SIG-M5 (cell line): Measurements from ENCODE around the gene BANP.
"Not testable (repeated sequence)": the region's sequence is repeated elsewhere in the genome, so short reads cannot be mapped to it uniquely, and the experiment has no call there.

Experiments used
- DNase-seq: peaks from one replicate; lab custom pipeline; 2025; lab: John Stamatoyannopoulos, UW

Gene BANP

GRCh38 chr16:88087517-88087877, 136.3 kb downstream of the BANP start:
- DNase-seq = no peak

- DNase-seq = no peak
Observed at GRCh38 chr16:88088161-88088581, 136.9 kb downstream of the BANP start.

GRCh38 chr16:88088611-88089010, 137.4 kb downstream of the BANP start:
- not testable (repeated sequence) for DNase-seq

GRCh38 chr16:88089071-88089470, 137.8 kb downstream of the BANP start:
- DNase-seq = not testable (repeated sequence)

GRCh38 chr16:88089632-88090376, 138.6 kb downstream of the BANP start:
- not testable (repeated sequence) for DNase-seq

GRCh38 chr16:88090377-88091175, 139.3 kb downstream of the BANP start:
- DNase-seq = not testable (repeated sequence)

GRCh38 chr16:88091221-88091971, 140.2 kb downstream of the BANP start:
- not testable (repeated sequence) for DNase-seq

- not testable (repeated sequence) for DNase-seq
Observed at GRCh38 chr16:88091972-88092302, 140.7 kb downstream of the BANP start.

- not testable (repeated sequence) for DNase-seq
Observed at GRCh38 chr16:88092791-88093555, 141.7 kb downstream of the BANP start.

- DNase-seq = not testable (repeated sequence)
Observed at GRCh38 chr16:88093556-88094252, 142.5 kb downstream of the BANP start.

- DNase-seq = not testable (repeated sequence)
Observed at GRCh38 chr16:88094253-88094575, 143.0 kb downstream of the BANP start.

GRCh38 chr16:88094900-88095299, 143.7 kb downstream of the BANP start:
- not testable (repeated sequence) for DNase-seq

- not testable (repeated sequence) for DNase-seq
Observed at GRCh38 chr16:88096659-88097058, 145.4 kb downstream of the BANP start.

- DNase-seq = not testable (repeated sequence)
Observed at GRCh38 chr16:88098731-88099562, 147.7 kb downstream of the BANP start.

- no peak for DNase-seq
Observed at GRCh38 chr16:88099563-88099890, 148.3 kb downstream of the BANP start.

- DNase-seq = not testable (repeated sequence)
Observed at GRCh38 chr16:88099956-88100355, 148.7 kb downstream of the BANP start.

- DNase-seq = not testable (repeated sequence)
Observed at GRCh38 chr16:88100801-88101622, 149.8 kb downstream of the BANP start.

GRCh38 chr16:88101623-88102105, 150.4 kb downstream of the BANP start:
- DNase-seq = not testable (repeated sequence)

- no peak for DNase-seq
Observed at GRCh38 chr16:88102597-88102996, 151.4 kb downstream of the BANP start.
